HepG2 (cell line): ENCODE data around the gene IRAK2.

Experiments used
- E2F5 ChIP-seq: sonication (generic); formaldehyde crosslinking; conservative IDR thresholded peaks from 2 replicates; pipeline ENCODE4 v1.4.0; 2020; ENCODE audit warnings: missing genetic modification reagents
- MAZ ChIP-seq, 2 experiments: sonication (generic) in 1 of 2; formaldehyde crosslinking in 1 of 2; IDR thresholded peaks; 2 replicates each; pipeline versions ENCODE4 v1.5.0 to v1.6.1; 2012 to 2020; ENCODE audit warnings: low read depth in 2 of 2, mild to moderate bottlenecking in 2 of 2, borderline replicate concordance in 1 of 2, improper control_type of control experiment in 1 of 2, low read length in 1 of 2, missing genetic modification reagents in 1 of 2, moderate library complexity in 1 of 2
- NFYB ChIP-seq: sonication (generic); formaldehyde crosslinking; IDR thresholded peaks from 2 replicates; pipeline ENCODE4 v1.4.0; 2020; ENCODE audit warnings: missing genetic modification reagents
- ZFP1 ChIP-seq: IDR thresholded peaks from 2 replicates; pipeline ENCODE4 v1.6.1; 2016

- TF ChIP-seq MAZ (IDR thresholded peaks at IDR 0.05; ENCODE audit: borderline replicate concordance, low read depth, low read length) (no peak), MAZ (CRISPR knock-in tag; IDR thresholded peaks at IDR 0.05; ENCODE audit: low read depth) (no peak), NFYB (CRISPR knock-in tag) (no peak), ZFP1 (CRISPR knock-in tag) (no peak), E2F5 (CRISPR knock-in tag) (no peak)
Measured at GRCh38 chr3:10280571-10280970, 115.9 kb downstream of the IRAK2 start.
